MCF 10A (cell line): ENCODE results near the gene P3H2. TPM values are rescaled to one million over a fixed set of nuclear protein-coding genes. Genes with fewer than 3 reads are reported as not detected.

Source experiments
- BruUV-seq: library from RNA; stranded (reverse); fragments of 400-500 nt; replicated peaks from 2 replicates; lab custom pipeline; 2021; lab: Mats Ljungman, UMichigan
- CTCF ChIA-PET: fragments of 300-600 bp; sonication (Branson Sonifier 250); formaldehyde crosslinking; extraction: SDS; loops from one replicate; lab custom pipeline; 2021; ENCODE audit warnings: antibody characterized with exemption, inconsistent platforms; lab: Yijun Ruan, JAX
- POLR2A ChIA-PET: fragments of 300-600, 350-650 bp; sonication (Branson Sonifier 250); formaldehyde crosslinking; extraction: SDS; loops from one replicate; lab custom pipeline; 2020; ENCODE audit warnings: antibody characterized with exemption, inconsistent platforms; lab: Yijun Ruan, JAX
- DNase-seq: peaks from one replicate; pipeline ENCODE4 v3.0.0-alpha.2; 2018; ENCODE audit not compliant: unreplicated experiment
- H3K27ac Mint-ChIP-seq: one replicate; pipeline ENCODE4 v1.8.0; 2022; ENCODE audit warnings: mild to moderate bottlenecking, low read depth, mixed read lengths; ENCODE audit not compliant: unreplicated experiment
- H3K27me3 Mint-ChIP-seq: one replicate; pipeline ENCODE4 v1.8.0; 2022; ENCODE audit warnings: mixed read lengths; ENCODE audit not compliant: insufficient read depth, unreplicated experiment
- H3K36me3 Mint-ChIP-seq: one replicate; pipeline ENCODE4 v1.8.0; 2022; ENCODE audit warnings: mild to moderate bottlenecking, moderate library complexity, mixed read lengths; ENCODE audit not compliant: insufficient read depth, unreplicated experiment
- H3K4me1 Mint-ChIP-seq: one replicate; pipeline ENCODE4 v1.8.0; 2022; ENCODE audit warnings: mixed read lengths; ENCODE audit not compliant: insufficient read depth, unreplicated experiment
- H3K4me3 Mint-ChIP-seq: one replicate; pipeline ENCODE4 v1.8.0; 2022; ENCODE audit warnings: mild to moderate bottlenecking, moderate library complexity, mixed read lengths; ENCODE audit not compliant: unreplicated experiment
- H3K9me3 Mint-ChIP-seq: one replicate; pipeline ENCODE4 v1.8.0; 2022; ENCODE audit warnings: mixed read lengths; ENCODE audit not compliant: unreplicated experiment
- CTCF ChIP-seq: fragments of 200-600 bp; IDR thresholded peaks from one replicate; pipeline ENCODE4 v1.8.0; 2022; ENCODE audit warnings: antibody characterized with exemption, mild to moderate bottlenecking; ENCODE audit not compliant: unreplicated experiment
- intact Hi-C: fragments of 100-400 bp; cut with micrococcal nuclease; formaldehyde crosslinking; loops from 2 replicates; pipeline ENCODE4 v1.14.1; 2022
- total RNA-seq: library from RNA; stranded (reverse); gene quantifications from 2 replicates; pipeline ENCODE4 v1.2.3, GENCODE V29; 2022

Gene P3H2
- total RNA-seq, 1 experiment from 2014 or later = 60.2 TPM

GRCh38 chr3:190014940-190015339, 105.8 kb downstream of the P3H2 start:
- Mint-ChIP-seq H3K36me3 (no peaks in the 10 kb centered on the region), H3K27ac (no peak overlapping the region), H3K4me1 (peaks cover 33% of the 10 kb centered on the region), H3K9me3 (no peaks in the 10 kb centered on the region), H3K4me3 (no peak overlapping the region), H3K27me3 (no peaks in the 10 kb centered on the region)
- DNase-seq = no peak
- CTCF ChIA-PET = interaction anchor here (0.8 to 2.2 kb wide), 4 partner anchors 17 to 370 kb away, joined by 3 to 8 read pairs (median 5); partner anchors contain the start of gene P3H2
- no peak for TF ChIP-seq CTCF
- BruUV-seq = no TSS peak
- POLR2A ChIA-PET = interaction anchor here (0.9 to 3.2 kb wide), 5 partner anchors 12 to 106 kb away, joined by 3 to 33 read pairs (median 7); partner anchors contain the start of gene P3H2
- intact Hi-C loops = loop anchor here (5.0 kb wide), 2 partner anchors 367 to 682 kb away; no protein-coding TSS in a partner anchor

GRCh38 chr3:190013943-190014924, 106.5 kb downstream of the P3H2 start:
- DNase-seq = no peak
- Mint-ChIP-seq H3K27ac (no peak overlapping the region), H3K36me3 (no peaks in the 10 kb centered on the region), H3K9me3 (no peaks in the 10 kb centered on the region), H3K27me3 (no peaks in the 10 kb centered on the region), H3K4me3 (no peak overlapping the region), H3K4me1 (peaks cover 39% of the 10 kb centered on the region)
- no TSS peak for BruUV-seq
- TF ChIP-seq CTCF = no peak
- POLR2A ChIA-PET = interaction anchor here (0.7 to 3.4 kb wide), 12 partner anchors 11 to 364 kb away, joined by 3 to 33 read pairs (median 10); partner anchors contain the start of gene P3H2
- CTCF ChIA-PET = interaction anchor here (0.7 to 2.4 kb wide), 12 partner anchors 18 to 634 kb away, joined by 3 to 11 read pairs (median 4); partner anchors contain the start of genes CLDN1 and P3H2
- intact Hi-C loops = loop anchor here (2.0 kb wide), 1 partner anchor 53 kb away; no protein-coding TSS in a partner anchor

GRCh38 chr3:190012784-190013183, 107.9 kb downstream of the P3H2 start:
- no peak for TF ChIP-seq CTCF
- H3K4me1 Mint-ChIP-seq = peaks cover 42% of the 10 kb centered on the region
- H3K9me3 Mint-ChIP-seq = no peaks in the 10 kb centered on the region
- no TSS peak for BruUV-seq
- H3K27ac Mint-ChIP-seq = peak overlapping the region; percentile 64
- CTCF ChIA-PET = interaction anchor here (0.6 to 2.4 kb wide), 11 partner anchors 28 to 189 kb away, joined by 3 to 11 read pairs (median 4); partner anchors contain the start of gene P3H2
- DNase-seq = peak; percentile 25
- intact Hi-C loops = loop anchor here (2.0 kb wide), 1 partner anchor 52 kb away; no protein-coding TSS in a partner anchor
- no peaks in the 10 kb centered on the region for H3K36me3 Mint-ChIP-seq
- peak overlapping the region; percentile 34 for H3K4me3 Mint-ChIP-seq
- POLR2A ChIA-PET = interaction anchor here (0.6 to 3.4 kb wide), 26 partner anchors 9 to 1570 kb away, joined by 3 to 33 read pairs (median 6); partner anchors contain the start of genes CLDN1 and P3H2
- H3K27me3 Mint-ChIP-seq = no peaks in the 10 kb centered on the region
